Gastrocnemius medialis (tissue), 4 donors: ENCODE measurements around the gene ARHGAP24.

Experiments used
- POLR2A ChIP-seq, 2 donors: fragments of 450-650 bp; IDR thresholded peaks; one replicate each; pipeline ENCODE4 v1.6.1; 2017; ENCODE audit warnings: antibody characterized with exemption in 2 of 2, mild to moderate bottlenecking in 2 of 2, moderate library complexity in 2 of 2
- TF ChIP-seq, protein P1 (sequence below), 5 experiments: fragments of 450-650 bp in 3 of 5; fragments of 200-600 bp in 2 of 5; sonication (generic) in 2 of 5; IDR thresholded peaks in 4 of 5; conservative IDR thresholded peaks in 1 of 5; 1 replicate in 4 of 5; 2 replicates in 1 of 5; pipeline ENCODE4 v1.5.1; 2016 to 2019; ENCODE audit warnings: antibody characterized with exemption in 5 of 5, mild to moderate bottlenecking in 3 of 5, moderate library complexity in 3 of 5

DNA sequence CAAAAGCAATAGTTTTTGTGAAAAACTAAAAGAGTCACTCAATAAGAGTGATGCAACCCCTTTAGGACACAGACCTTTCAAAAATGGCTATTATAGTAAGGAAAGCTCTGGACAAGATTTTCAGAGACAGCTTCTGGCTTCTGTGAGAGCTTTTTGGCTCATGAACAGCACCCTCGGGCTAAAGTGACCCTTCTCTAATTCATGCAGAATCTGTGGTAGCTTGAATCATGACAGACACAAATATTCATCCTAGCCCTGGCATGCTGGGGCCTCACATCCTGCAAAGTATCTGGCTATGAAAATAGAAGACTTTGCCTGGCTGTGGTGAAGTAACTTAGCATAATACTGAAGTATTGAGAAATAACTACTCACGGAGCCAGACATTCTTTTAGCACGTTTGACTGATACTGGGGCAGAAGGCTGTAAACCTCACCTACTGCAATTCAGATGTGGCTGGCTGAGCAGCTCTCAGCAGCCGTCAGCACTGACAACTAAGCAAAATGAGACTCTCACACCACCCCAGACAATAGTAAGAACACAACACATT is 557.6 kb downstream of the ARHGAP24 start:
- TF ChIP-seq POLR2A (IDR thresholded peaks at IDR 0.05): no peak
- TF ChIP-seq, protein P1, sequence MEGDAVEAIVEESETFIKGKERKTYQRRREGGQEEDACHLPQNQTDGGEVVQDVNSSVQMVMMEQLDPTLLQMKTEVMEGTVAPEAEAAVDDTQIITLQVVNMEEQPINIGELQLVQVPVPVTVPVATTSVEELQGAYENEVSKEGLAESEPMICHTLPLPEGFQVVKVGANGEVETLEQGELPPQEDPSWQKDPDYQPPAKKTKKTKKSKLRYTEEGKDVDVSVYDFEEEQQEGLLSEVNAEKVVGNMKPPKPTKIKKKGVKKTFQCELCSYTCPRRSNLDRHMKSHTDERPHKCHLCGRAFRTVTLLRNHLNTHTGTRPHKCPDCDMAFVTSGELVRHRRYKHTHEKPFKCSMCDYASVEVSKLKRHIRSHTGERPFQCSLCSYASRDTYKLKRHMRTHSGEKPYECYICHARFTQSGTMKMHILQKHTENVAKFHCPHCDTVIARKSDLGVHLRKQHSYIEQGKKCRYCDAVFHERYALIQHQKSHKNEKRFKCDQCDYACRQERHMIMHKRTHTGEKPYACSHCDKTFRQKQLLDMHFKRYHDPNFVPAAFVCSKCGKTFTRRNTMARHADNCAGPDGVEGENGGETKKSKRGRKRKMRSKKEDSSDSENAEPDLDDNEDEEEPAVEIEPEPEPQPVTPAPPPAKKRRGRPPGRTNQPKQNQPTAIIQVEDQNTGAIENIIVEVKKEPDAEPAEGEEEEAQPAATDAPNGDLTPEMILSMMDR (IDR thresholded peaks at IDR 0.05 in 4 of 5, conservative IDR thresholded peaks at IDR 0.05 in 1 of 5): no peak
